HG03342 (cell line): ENCODE data around the gene POLD2.

Experiments used
- ATAC-seq: cut with Tn5 transposase; IDR thresholded peaks from one replicate; pipeline ENCODE4 v1.9.1; 2021; ENCODE audit warnings: mild to moderate bottlenecking, moderate library complexity; ENCODE audit not compliant: unreplicated experiment

POLD2 gene

DNA sequence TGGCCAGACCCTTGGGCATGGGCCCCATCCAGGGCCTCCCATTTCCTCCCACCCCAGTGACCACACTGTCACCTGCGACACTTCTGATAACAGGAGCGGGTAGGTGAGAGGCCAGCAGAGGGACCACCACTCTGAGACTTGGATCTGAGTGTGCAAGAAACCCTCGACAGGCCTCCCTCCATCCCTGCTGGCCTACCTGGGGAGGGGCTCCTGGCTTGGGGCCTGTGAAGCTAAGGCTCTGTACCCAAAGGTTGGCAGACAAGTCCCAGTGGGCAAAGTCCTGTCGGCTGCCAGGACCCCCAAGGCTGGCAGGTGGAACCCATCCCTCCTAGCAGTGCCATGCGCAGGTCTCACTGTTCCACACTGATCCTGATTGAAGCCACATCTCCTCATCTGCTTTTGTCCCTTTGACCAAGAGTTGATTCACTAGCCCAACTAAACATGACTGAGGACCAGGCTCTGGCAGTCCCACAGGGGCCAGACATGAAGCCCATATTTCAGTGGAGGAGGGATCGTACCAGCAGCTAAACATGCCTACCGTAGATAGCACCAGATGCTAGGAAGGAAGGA, 56.8 kb downstream of the POLD2 start:
- ATAC-seq, result no peak

DNA sequence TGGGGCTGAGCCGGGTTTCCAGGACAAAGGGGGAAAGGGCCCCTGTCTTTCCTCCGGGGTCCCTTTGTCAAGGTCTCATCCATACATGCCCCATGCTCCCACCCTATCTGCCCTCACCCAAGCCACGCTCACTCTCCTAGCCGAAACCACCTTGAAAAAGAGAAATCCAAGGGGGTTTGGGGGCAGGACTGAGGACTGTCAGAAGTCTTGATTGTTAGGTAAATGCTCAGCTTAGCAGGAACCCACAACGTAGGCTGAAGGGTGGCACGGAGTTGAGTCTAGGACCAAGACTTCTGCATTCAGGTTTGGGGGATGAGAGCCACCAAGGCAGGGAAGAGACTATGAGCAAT, 57.3 kb downstream of the POLD2 start:
- ATAC-seq, result no peak

DNA sequence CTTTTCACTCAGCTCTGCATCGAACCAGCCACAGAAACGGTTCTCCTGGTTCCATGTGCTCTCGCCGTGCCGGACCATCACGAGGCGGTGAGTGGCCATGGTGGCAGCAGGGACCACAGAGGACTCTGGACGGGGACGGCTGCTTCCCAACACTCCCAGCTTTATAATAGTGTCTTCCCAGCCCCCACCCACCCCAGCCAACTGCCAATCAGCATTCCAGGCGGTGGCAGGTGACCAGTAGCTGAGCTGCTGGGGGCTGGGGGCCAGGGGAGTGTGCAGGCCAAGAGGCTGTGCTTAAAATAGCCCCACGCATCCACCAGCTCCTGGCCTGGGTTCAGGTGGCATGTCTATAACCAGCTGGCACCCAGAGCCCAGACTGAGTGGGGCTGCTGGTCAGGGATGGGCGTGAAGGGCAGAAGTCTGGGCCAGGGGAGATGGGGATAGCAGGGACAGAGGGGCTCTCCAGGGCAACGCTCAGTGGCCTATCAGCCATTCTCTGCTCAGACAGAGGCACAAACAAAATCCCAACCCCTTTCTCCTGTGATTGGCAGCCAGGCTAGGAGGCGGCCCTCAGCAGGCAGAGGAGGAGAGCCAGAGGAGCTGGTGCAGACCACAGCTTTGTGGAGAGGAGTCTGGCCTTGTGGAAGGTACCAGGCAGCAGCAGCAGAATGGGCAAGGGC, 57.8 kb downstream of the POLD2 start, which contains the start of gene PGAM2:
Gene PGAM2 (minus strand): TSS at position 137 of the 680 bp plus-strand sequence. CDS start 38 bp downstream, at position 99.
- no peak for ATAC-seq

DNA sequence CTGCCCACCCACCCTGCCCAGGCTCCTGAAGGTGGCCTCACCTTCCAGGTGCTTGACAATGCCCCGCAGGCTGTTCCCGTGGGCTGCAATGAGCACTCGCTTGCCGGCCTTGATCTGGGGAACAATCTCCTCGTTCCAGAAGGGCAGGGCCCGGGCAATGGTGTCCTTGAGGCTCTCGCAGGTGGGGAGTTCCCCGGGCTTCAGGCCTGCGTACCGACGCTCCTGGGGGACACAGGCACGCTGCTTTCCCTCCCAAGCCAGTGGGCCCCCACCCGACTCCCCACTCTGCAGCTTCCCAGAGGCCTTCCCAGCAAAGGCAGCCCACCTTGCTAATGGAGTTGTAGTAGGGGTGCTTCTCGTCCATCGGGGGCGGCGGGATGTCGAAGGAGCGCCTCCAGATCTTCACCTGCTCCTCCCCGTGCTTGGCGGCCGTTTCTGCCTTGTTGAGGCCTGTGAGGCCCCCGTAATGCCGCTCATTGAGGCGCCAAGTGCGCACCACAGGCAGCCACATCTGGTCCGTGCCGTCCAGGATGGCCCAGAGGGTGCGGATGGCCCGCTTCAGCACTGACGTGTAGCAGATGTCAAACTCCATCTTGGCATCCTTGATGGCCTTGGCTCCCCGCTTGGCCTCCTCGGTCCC, 58.4 kb downstream of the POLD2 start:
- ATAC-seq, result no peak
